Stimulated activated CD4-positive, alpha-beta T cell treated with anti-CD3 and anti-CD28 coated beads, Interleukin-4, amount 100 ng/mL, for 4 hours (primary cell): Measurements from ENCODE around the gene MAML3.

ENCODE experiments used
- DNase-seq, 2 experiments: peaks; one replicate each; pipeline ENCODE4 v3.0.0-alpha.2; 2020

The MAML3 gene

GRCh38 chr4:139768896-139769295 lies 385.1 kb downstream of the MAML3 start:
- no peak for DNase-seq

- no peak for DNase-seq
Measured at GRCh38 chr4:139768366-139768765, 385.6 kb downstream of the MAML3 start.

- DNase-seq: no peak
Measured at GRCh38 chr4:139767585-139767984, 386.4 kb downstream of the MAML3 start.

GRCh38 chr4:139767168-139767567 lies 386.8 kb downstream of the MAML3 start:
- no peak for DNase-seq

- DNase-seq: no peak
Measured at GRCh38 chr4:139764686-139765310, 389.2 kb downstream of the MAML3 start.

- DNase-seq: no peak
Measured at GRCh38 chr4:139764182-139764581, 389.8 kb downstream of the MAML3 start.

- DNase-seq: no peak
Measured at GRCh38 chr4:139763672-139764071, 390.3 kb downstream of the MAML3 start.

- DNase-seq: no peak
Measured at GRCh38 chr4:139763205-139763604, 390.8 kb downstream of the MAML3 start.

- DNase-seq: no peak
Measured at GRCh38 chr4:139762720-139763119, 391.3 kb downstream of the MAML3 start.

- no peak for DNase-seq
Measured at GRCh38 chr4:139761461-139761860, 392.5 kb downstream of the MAML3 start.

- no peak for DNase-seq
Measured at GRCh38 chr4:139760567-139760966, 393.4 kb downstream of the MAML3 start.

- DNase-seq: no peak
Measured at GRCh38 chr4:139759097-139759496, 394.9 kb downstream of the MAML3 start.

- no peak for DNase-seq
Measured at GRCh38 chr4:139756391-139757180, 397.4 kb downstream of the MAML3 start.

- DNase-seq: no peak
Measured at GRCh38 chr4:139754938-139755337, 399.0 kb downstream of the MAML3 start.

GRCh38 chr4:139753686-139754085 lies 400.3 kb downstream of the MAML3 start:
- DNase-seq: no peak

GRCh38 chr4:139749835-139750498 lies 404.0 kb downstream of the MAML3 start:
- no peak for DNase-seq

- DNase-seq: no peak
Measured at GRCh38 chr4:139749338-139749737, 404.6 kb downstream of the MAML3 start.

GRCh38 chr4:139746431-139747171 lies 407.4 kb downstream of the MAML3 start:
- no peak for DNase-seq

GRCh38 chr4:139745111-139745639 lies 408.8 kb downstream of the MAML3 start:
- no peak for DNase-seq

- no peak for DNase-seq
Measured at GRCh38 chr4:139744232-139744631, 409.8 kb downstream of the MAML3 start.

- no peak for DNase-seq
Measured at GRCh38 chr4:139743027-139743426, 411.0 kb downstream of the MAML3 start.

GRCh38 chr4:139740531-139741041 lies 413.4 kb downstream of the MAML3 start:
- no peak for DNase-seq

GRCh38 chr4:139740121-139740520 lies 413.9 kb downstream of the MAML3 start:
- no peak for DNase-seq
